HG02588 (cell line): Measurements from ENCODE around the gene ZNF37A.
"Not testable (repeated sequence)": the region's sequence is repeated elsewhere in the genome, so short reads cannot be mapped to it uniquely, and the experiment has no call there.

Source experiments
- ATAC-seq: cut with Tn5 transposase; IDR thresholded peaks from one replicate; pipeline ENCODE4 v1.9.1; 2021; ENCODE audit warnings: mild to moderate bottlenecking, moderate library complexity; ENCODE audit not compliant: unreplicated experiment

The ZNF37A gene

GRCh38 chr10:38094158-38094926 is at the start of gene ZNF37A:
Gene ZNF37A (plus strand): TSS chr10:38094337. CDS start chr10:38096618, 2,281 bp downstream.
- ATAC-seq, result peak; percentile 95

- no peak for ATAC-seq
Observed at GRCh38 chr10:38045129-38045528, 49.0 kb upstream of the ZNF37A start.

- ATAC-seq, result peak; percentile 66
Observed at GRCh38 chr10:38047666-38048065, 46.5 kb upstream of the ZNF37A start.

GRCh38 chr10:38050212-38050611 is 43.9 kb upstream of the ZNF37A start:
- no peak for ATAC-seq

DNA sequence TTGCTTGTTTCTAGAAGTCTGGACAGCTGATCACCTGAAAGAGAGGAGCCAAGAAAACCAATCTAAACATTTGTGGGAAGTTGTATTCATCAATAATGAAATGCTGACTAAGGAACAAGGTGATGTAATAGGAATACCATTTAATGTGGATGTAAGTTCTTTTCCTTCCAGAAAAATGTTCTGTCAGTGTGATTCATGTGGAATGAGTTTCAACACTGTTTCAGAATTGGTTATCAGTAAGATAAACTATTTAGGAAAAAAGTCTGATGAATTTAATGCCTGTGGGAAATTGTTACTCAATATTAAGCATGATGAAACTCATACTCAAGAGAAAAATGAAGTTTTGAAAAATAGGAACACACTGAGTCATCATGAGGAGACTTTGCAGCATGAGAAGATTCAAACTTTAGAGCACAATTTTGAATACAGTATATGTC is 39.8 kb upstream of the ZNF37A start:
- no peak for ATAC-seq

GRCh38 chr10:38055274-38055894 is 38.8 kb upstream of the ZNF37A start:
- not testable (repeated sequence) for ATAC-seq

DNA sequence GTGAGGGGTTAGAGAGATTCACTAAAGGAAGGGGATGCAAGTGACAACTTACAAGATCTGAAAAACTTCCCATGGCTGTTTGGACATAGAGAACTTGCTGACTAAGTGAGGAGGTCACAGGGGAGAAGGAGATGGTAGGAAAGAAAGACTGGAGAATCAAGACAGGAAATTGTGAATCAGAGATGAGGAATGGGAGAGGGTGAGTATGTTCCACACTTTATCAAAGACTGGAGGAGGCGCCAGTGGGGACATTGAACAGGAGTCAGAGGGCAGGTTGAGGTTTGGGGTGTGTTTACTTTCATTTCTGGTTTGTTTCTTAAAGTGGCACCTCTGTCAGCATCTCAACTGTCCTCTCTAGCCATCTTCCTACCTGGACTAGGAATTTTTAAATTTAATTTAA is 24.5 kb upstream of the ZNF37A start:
- ATAC-seq, result not testable (repeated sequence)

GRCh38 chr10:38070501-38070900 is 23.6 kb upstream of the ZNF37A start:
- no peak for ATAC-seq

GRCh38 chr10:38072552-38072951 is 21.6 kb upstream of the ZNF37A start:
- ATAC-seq, result no peak

- no peak for ATAC-seq
Observed at GRCh38 chr10:38076687-38077086, 17.4 kb upstream of the ZNF37A start.

DNA sequence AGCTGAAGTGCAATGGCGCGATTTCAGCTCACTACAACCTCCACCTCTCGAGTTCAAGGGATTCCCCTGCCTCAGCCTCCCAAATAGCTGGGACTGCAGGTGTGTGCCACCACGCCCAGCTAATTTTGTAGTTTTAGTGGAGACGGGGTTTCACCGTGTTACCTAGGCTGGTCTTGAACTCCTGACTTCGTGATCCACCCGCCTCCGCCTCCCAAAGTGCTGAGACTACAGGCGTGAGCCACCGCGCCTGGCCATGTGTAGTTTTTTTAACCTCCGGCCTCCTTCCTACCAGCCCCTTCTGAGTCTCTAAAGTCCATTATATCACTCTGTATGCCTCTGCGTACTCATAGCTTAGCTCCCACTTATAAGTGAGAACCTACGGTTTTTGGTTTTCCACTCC is 819 bp upstream of the ZNF37A start:
- not testable (repeated sequence) for ATAC-seq

DNA sequence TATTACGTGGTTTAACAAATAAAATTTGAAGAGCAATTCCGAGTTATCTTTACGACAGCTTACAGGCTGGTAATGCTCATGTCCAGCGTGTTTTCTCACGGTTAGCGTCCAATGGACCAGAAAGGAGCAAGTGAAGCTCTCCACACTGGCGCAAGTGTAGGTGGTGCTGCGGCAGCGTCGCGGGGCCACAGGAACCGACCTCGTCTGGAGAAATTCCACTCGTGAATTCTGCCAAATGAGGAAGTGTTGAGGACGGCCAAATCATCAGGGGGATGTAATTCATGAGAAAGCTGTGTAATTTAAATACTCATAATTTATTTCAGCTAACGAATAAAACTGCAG is 350 bp upstream of the ZNF37A start:
- peak; percentile 22 for ATAC-seq

- ATAC-seq, result peak; percentile 0
Observed at GRCh38 chr10:38094927-38095574, 914 bp downstream of the ZNF37A start.

DNA sequence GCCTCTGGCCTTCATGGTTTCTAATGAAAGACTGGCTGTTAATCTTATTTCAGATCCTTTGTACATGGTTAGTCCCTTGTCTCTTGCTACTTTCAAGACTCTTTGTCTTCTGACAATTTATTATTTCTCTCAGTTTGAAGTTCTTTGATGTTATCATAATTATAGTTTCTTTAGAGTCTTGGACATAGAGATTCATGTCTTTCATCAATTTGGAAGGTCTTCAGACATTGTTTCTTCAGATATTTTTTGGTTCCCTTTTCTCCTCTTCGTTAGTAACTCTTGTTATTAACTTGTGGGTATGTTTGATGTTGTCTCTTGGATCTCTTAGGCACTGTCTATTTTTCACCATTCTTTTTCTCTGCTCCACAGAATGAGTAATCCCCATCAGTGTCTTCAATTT is 8.7 kb downstream of the ZNF37A start:
- ATAC-seq, result no peak

- no peak for ATAC-seq
Observed at GRCh38 chr10:38103756-38104155, 9.6 kb downstream of the ZNF37A start.

DNA sequence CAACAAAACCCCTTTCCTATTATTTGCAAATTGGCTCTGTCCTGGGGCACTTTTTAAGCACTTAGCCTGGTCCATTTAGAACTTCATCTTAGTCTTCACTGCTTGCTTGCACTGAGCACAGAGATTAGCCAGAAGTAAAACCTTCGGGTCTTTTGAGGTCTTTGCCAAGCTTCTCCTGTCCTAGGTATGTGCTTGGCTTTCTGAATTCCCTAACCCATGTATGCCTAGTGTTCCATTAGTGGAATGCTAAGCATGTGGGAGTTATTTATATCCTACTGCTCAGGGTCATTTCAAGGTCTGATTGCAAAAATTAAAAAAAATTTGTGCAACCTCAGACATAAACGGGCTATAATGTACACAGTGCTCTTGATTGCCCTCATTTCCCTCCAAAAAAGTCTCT is 18.0 kb downstream of the ZNF37A start:
- ATAC-seq, result no peak

GRCh38 chr10:38118072-38118807 is 24.1 kb downstream of the ZNF37A start:
- no peak for ATAC-seq

- no peak for ATAC-seq
Observed at GRCh38 chr10:38119038-38119437, 24.9 kb downstream of the ZNF37A start.

DNA sequence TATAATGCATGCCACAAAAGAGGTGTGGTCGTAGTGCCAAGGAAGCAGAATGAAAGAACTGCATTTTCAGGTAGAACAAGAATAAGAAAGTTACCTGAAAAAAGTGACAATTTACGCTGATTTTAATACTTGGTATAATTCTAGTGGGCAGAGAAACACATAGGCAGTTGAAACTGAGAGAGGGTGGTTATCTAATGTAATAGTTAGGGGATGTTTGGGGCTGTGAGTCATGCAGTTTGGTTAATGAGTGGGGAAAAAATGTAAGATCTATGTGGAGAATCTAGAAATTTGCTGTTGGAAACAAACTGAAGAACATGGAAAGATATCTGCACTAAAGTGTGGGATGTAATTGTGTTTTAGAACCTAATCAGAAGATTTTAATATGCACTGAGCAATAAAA is 33.7 kb downstream of the ZNF37A start:
- no peak for ATAC-seq

- ATAC-seq, result no peak
Observed at GRCh38 chr10:38143587-38143986, 49.5 kb downstream of the ZNF37A start.

GRCh38 chr10:38146579-38147333 is 52.6 kb downstream of the ZNF37A start:
- no peak for ATAC-seq
